GM12801 (cell line): ENCODE measurements around the gene SYK.

Experiments
- CTCF ChIP-seq: IDR thresholded peaks from one replicate; pipeline ENCODE4 v1.5.1; 2011; ENCODE audit warnings: control low read depth; ENCODE audit not compliant: insufficient read length; ENCODE audit errors: extremely low read depth

SYK gene

GRCh38 chr9:90888941-90889340 lies 87.3 kb downstream of the SYK start:
- TF ChIP-seq CTCF: no peak

- TF ChIP-seq CTCF: no peak
These were observed 88.7 kb downstream of the SYK start for GRCh38 chr9:90890146-90890810.

- no peak for TF ChIP-seq CTCF
These were observed 89.9 kb downstream of the SYK start for GRCh38 chr9:90891308-90892040.

- no peak for TF ChIP-seq CTCF
These were observed 91.3 kb downstream of the SYK start for GRCh38 chr9:90892918-90893317.

GRCh38 chr9:90893706-90894105 lies 92.1 kb downstream of the SYK start:
- no peak for TF ChIP-seq CTCF

- TF ChIP-seq CTCF: no peak
These were observed 93.5 kb downstream of the SYK start for GRCh38 chr9:90894986-90895687.

- TF ChIP-seq CTCF: no peak
These were observed 94.2 kb downstream of the SYK start for GRCh38 chr9:90895786-90896185.
